GM19240 (cell line): ENCODE results near the gene ANKRD10.
"Not testable (repeated sequence)": the region's sequence is repeated elsewhere in the genome, so short reads cannot be mapped to it uniquely, and the experiment has no call there.

Experiments used
- DNase-seq: peaks from one replicate; pipeline ENCODE4 v3.0.0; 2011; ENCODE audit warnings: low spot score; ENCODE audit not compliant: insufficient read length

Gene ANKRD10

DNA sequence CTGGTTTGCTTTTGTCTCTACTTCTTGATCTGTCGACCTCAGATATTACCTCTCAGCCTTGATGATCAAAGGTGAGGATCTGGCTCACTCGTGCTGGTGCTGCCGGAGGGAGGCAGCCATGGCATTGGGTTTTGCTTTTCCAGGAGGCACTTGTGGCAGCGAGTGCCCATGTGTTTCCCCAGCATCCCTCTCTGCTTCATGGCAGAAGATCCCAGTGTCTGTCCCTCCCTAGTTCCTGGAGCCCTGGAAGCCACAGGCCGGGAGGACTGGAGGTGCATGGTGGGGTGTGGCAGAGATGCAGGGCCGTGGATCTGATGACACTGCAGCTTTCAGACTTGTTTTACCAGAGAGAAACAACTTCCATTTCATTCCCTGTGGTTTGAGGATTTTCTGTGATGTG is 47.5 kb downstream of the ANKRD10 start:
- no peak for DNase-seq

DNA sequence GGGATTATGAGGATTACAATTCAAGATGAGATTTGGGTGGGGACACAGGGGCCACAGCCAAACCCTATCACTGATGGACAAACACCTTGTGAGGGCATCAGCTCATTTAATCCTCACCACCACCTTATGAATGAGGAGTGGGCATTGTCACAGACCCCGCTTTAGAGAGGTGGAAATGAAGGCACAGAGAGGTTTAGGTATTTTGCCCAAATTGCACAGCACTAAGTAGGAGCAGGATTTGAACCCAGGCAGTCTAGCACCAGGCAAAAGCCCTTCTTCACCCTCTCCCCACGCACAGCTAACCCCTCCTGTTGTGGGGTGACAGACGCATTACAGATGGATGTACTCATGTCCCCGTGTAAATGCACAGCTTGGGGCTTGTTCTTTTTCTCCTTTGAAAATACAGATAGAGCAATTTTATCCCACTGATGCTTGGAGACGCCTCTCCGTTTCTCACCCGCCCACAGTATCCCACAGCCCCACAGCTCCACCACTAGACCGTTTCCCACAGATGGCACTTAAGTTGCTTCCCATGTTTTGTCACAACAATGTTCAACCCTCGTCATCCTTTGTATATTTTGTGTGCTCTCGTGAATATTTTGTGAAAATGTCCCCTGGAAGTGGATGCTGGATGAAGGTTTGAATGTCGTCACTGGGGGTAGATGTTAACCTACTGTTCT is 48.2 kb downstream of the ANKRD10 start:
- no peak for DNase-seq

DNA sequence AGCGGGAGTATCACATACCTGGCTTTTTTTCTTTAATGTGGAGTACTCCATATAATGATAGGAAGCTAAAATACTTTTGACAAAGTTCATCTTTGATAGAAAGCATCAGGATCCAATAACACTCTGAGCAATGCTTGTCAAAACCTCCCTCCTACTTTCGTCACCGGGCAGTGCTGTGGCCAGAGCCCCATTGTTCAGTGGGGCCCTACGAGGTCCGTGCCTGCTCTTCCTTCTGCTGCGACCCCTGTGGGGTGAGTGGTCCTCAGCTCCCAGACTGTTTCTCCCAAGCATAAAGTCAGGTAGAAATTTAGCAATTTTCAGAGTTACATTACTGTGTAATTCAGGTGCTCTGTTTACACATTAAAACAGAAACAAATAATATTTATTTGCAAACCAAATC is 51.2 kb downstream of the ANKRD10 start:
- DNase-seq = no peak

DNA sequence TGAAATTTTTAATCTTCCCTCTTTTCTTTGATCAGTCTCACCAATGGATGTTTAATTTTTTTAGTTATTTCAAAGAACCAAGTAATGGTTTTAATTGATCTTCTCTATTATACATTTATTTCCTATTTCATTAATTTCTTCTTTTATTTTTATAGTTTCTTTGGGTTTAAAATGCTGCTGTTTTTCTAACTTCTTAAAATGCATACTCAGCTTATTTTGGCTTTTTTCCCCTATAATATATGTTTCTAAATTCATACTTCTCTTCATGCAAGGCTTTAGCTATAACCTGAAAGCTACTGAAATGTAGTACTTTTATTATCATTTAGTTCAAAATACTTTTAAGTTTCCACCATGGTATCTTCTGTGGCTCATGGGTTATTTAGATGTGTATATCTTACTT is 53.9 kb downstream of the ANKRD10 start:
- DNase-seq = no peak

DNA sequence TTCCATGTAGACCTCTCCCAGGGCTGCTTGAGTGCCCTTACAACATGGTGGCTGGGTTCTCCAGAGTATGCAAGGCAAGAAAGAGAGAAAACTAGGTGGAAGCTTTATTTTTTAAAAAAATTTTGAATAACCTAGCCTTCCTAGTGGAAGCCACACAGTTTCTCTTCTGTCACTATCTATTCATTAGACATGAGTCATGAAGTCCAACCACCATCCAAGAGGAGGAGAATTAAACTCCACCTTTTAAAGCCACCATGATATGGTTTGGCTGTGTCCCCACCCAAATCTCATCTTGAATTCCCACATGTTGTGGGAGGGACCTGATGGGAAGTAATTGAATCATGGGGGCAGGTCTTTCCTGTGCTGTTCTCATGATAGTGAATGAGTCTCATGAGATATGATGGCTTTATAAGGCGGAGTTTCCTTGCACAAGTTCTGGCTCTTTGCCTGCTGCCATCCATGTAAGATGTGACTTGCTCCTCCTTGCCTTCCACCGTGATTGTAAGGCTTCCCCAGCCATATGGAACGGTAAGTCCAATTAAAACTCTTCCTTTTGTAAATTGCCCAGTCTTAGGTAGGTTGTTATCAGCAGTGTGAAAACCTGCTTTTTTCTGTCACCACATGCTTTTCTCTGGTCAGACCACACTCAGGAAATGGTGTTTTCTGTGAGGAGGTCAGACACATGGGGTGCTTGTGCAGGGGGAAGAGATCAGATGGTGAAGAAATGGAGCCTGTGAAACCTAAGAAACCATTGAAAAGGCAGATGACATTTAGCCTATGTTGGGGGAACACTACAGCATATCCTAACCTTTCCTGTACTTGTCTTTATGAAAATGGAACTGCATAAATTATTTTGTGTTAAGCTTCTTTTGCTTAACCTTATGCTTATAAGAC is 57.7 kb downstream of the ANKRD10 start:
- no peak for DNase-seq

DNA sequence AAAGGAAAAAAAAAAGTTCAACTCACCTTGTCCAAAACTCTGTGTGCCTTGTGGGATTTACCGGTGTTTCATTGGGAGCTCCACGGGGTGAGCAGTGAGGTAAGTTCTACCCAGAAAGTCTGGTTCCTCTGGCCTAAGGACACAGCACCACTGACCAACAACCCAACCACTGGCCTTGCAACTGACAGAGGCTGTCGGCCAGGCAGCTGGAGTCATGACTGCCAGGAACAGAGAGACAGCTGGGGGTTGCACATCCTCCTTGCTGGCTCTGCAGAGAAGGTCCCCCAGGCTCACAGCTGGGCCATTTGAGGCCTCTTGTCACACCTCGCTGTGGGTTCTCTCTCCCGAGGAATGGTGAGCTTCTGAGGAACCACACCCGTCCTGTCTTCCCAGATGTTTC is 59.5 kb downstream of the ANKRD10 start:
- no peak for DNase-seq

DNA sequence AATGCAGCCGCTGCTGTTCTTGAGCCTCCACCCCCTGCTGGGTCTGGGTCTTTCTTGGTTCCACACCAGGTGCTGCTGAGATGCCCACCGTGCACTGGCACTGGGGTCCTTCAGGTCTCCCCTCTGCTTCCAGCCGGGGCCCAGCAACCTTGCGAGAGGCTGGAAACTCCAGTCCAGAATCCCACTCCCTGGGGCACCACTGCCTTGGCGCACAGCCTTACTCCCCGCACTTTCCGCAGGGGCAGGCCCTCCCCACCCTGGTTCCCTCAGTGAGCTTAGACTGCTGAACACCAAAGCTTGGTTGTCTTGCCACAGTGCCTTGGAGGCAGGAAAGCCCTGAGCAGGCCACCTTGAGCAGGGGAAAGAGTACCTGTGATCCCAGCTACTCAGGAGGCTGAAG is 60.0 kb downstream of the ANKRD10 start:
- no peak for DNase-seq

DNA sequence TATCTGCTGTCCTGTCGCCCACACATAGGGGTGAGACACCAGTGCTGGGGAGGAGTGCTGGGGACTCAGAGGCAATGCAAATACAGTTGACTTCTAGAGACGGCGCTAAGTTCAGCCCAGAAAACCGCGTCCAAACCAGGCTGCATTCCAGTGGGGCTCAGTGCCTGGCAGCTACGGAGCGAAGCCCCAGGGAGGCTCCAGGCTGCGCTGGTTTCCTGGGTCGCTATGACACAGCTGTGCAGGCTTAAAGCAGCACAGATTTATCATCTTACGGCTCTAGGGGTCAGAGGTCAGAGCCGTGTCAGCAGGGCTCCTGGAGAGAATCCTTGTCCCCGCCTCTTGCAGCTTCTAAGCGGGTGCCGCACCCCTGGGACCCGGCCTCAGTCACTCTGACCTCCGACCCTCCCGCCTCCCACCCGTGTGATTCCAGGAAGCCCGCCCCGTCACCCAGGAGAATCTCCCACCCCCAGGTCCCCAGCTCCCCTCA is 61.6 kb downstream of the ANKRD10 start:
- no peak for DNase-seq

DNA sequence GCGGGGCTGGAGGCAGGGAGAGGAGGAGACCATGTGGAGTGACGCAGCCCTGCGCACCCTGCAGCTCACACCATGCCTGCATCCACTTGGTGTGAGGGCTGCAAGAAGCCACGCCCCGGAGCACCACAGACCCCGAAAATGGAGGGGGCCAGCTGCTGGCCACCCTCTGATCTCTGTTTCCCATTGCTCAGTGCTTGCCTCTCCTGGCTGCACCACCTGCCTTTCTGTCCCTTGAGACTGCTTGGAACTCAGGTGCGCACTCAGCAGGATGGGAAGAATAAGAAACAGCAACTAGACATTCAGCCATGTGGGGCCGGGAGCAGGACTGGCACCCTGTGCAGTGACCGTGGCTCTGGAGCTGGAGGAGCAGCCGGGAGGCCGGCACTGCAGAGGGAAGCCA is 64.0 kb downstream of the ANKRD10 start:
- DNase-seq = no peak

DNA sequence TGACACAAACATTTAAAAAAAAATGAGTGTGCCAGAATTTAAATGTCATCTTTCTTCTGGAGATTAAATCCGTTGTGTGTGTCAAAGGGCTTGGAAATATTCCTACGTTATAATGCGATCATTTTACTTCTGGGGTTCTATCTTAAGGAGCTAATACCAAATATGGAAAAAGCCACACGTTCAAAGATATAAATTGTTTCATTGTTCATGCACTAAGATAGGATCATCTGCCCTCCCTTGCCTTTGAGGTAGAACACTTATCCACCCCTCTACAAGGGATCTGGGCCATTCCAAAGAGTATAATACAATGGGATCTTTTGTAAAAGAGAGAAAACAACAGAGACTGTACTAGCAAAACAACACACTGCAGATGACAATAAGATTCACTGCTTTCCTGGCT is 64.9 kb downstream of the ANKRD10 start:
- DNase-seq = no peak

DNA sequence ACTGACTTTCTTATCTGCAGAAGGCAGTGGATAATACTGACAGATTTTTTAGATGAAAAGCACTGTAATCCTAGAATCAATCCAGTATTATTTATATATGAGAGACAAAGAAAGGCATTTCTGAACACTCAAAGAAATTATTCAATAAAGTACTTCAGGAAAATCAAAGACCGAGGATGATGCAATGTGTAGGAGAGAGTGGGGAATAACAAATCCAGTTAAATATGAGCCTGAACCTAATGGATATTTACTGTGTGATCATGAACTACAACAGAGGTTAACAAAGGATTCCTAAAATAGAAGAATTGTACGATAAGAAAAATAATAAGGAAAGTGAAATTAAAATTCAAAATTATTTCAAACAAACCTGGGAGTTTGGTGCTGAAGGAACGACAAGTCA is 69.3 kb downstream of the ANKRD10 start:
- DNase-seq = no peak

DNA sequence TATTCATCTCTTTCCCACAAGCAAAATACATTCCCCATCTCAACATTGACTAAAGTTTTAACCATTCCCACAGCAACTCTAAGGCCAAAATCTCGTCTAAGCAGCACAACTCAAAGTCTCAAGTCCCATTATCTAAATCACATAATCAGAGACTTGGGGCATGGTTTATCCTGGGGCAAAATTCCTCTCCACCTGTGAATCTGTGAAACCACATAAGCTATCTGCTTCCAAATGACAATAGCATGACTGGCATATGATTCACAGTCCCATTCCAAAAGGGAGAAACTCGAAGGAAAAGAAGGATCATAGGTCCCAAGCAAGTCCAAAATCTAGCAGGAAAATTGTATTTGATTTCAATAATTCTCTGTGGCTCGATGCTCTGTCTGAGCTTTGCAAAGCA is 73.0 kb downstream of the ANKRD10 start:
- DNase-seq = no peak

DNA sequence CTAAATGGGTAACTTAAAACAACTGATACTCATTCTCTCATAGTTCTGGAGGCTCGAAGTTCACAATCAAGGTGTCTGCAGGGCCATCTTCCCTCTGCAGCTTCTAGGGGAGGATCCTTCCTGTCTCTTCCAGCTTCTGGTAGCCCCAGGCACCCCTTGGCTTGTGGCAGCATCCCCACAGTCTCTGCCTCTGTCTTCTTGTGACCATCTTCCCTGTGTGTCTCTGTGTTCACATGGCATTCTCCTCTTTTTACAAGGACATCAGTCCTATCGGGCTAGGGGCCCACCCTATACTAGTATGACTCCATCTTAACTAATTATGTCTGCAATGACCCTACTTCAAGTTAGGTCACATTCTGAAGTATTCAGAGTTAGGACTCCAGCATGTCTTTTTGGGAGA is 73.5 kb downstream of the ANKRD10 start:
- no peak for DNase-seq

DNA sequence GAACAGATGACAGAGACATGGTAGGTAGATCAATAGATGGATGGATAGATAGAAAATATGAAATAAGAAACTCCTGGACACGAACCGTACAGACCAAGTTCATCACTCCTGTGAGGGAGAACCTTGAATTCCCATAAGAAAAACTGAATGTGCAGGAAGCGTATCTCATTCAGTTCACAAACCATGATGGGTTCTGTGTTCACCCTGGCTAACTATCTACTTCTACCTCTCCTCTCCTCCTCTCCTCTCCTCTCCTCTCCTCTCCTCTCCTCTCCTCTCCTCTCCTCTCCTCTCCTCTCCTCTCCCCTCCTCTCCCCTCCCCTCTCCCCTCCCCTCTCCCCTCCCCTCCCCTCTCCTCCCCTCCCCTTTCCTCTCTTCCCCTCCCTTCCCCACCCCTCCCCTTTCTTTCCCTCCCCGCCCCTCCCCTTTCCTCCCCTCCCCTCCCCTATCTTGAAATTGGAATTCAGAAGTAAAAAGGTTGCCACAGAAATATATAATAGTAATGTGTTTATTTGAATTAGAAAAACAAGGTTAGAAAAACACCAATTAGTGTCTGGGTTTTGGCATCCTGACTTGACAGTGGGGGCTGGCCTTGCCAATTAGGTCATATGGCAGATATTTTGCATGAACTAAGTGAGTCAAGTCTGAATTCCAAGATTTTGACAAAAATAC is 75.9 kb downstream of the ANKRD10 start:
- DNase-seq = no peak

DNA sequence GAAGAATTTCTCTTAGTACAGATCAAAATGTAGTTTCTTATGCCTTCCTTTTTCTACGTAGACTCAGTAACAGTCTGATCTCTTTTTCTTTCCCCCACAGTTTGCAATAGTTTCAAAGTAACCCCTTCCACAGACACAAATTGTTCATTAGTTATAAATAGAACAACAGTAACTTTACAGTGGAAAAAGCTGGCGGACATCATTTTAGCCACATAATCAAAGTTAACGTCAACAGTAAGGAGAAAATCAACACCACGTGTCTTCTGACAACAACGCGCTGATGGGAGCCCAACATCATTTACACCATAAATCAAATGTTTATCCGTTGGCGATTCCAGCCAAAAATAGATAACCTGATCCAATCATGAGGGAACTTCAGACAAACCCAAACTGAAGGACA is 76.8 kb downstream of the ANKRD10 start:
- DNase-seq = no peak

DNA sequence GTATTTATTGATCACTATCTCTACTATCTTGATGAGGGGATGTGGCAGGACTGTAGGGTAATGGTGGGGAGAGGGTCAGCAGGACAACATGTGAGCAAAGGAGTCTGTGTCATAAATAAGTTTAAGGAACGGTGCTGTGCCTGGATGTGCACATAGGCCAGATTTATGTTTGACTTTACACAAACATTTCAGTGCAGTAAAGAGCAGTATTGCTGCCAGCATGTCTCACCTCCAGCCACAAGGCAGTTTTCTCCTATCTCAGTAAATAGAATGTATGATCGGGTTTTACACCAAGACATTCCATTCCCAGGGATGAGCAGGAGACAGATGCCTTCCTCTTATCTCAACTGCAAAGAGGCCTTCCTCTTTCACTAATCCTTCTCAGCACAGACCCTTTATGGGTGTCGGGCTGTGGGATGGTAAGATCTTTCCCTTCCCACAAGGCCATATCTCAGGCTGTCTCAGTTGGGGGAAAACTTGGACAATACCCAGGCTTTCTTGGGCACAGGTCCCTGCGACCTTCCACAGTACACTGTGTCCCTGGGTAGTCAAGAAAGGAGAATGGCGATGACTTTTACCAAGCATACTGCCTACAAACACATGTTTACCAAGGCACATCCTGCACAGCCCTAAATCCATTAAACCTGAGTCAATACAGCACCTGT is 77.3 kb downstream of the ANKRD10 start:
- not testable (repeated sequence) for DNase-seq

DNA sequence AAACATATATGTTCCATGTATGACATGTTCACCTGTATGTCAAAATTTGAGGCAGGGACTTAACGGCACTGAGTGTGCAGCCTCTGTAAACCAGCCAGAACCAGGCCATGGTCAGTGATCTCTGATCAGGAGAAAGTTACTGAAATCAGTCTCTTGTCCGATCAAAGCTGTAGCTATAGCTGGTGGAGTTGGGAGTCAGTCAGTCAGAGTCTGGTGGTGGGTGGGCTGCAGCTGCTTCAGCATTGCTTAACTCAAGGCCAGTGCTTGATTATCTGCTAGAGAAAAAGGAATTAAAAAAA is 78.3 kb downstream of the ANKRD10 start:
- DNase-seq = no peak

DNA sequence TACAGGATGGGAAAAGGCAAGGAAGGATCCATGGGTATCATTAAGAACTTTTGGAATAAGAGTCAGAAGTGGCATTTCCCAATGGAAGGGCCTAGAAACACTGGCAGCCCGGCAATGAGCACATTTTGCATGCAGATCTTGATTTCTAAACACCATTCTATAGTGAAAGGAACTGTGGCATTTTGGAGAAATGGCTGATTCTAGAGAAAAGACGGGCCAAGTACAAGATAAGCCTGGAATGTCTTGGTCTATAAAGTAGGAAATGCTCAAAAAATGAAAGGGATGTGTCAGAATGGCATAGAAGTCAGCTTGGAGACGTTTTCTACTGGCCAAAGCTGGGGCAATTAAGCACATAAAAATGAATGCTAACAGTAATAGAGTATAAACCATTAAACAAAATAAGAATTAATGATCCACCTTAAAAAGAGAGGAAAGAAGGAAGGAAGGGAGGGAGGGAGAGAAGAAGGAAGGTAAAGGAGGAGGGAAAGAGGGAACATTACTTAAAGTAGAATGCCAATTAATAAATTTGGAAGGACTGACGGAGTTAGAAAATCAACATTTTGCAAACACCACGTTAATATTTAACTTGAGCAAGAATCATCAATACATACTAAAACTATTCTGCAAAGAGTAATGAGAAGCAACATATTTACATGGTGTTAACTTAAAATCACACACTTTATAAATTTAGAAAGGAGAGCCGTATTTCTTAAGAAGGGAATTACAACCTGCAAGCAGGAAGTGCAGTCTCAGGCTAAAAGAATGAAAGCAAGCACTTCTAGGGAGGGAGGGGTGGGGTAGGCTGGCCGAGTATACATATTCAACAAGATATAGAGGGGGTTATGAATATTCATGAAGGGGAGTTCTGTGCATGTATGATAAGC is 78.9 kb downstream of the ANKRD10 start:
- DNase-seq = no peak

DNA sequence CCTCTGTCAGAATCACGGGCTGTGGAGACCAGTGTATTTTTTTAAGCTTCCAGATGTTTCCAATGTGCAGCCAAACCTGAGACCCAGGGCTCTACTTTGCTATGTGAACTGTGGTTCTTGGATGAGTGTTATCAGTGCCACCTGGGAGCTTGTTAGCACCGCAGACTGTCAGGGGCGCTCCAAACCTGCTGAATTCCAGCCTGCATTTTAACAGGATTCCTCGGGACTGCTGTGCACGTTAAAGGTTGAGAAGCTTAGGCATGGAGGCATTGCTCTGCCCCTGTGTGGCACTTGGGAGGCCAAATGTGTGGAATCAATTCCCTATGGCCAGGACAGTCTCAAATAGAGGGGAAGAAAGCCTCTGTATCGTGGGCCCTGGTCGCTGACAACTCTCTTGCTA is 80.3 kb downstream of the ANKRD10 start:
- no peak for DNase-seq

DNA sequence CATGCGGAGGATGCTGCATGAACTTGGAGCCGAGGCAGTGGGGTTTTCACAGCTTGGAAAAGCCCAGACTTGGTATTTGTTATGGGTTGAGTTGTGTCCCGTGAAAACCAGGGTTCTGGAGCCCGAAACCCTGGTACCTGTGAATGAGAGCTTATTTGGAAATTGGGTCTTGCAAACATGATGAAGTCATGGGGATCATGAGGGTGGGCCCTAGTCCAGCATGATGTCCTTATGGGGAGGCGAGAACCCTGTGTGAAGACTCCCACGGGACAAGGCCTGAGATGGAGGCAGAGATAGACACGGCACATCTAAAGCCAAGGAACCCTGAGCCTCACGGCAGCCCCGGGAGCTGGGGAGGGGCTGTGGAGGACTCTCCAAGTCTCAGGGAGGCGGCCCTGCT is 82.3 kb downstream of the ANKRD10 start:
- no peak for DNase-seq

DNA sequence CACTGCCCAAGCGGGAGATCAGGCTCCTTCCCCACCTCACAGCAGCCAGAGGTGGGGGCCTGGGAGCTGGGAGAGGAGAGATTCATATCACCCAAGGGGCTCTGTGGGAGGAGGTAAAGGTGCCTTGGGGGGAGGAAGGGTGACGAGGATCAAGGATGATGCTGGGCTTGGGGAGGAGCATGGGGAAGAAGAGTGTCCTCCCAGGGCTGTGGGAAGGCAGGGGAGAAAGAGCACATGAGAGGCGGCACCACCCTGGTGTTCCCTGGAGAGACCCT is 82.7 kb downstream of the ANKRD10 start:
- no peak for DNase-seq
